Esophagus muscularis mucosa (tissue), 3 donors: ENCODE results near the gene C10orf71.

ENCODE experiments used
- CTCF ChIP-seq, 3 experiments: fragments of 200-600 bp in 2 of 3; fragments of 450-650 bp in 1 of 3; sonication (generic) in 2 of 3; IDR thresholded peaks; one replicate each; pipeline ENCODE4 v1.5.1; 2017 to 2019; ENCODE audit warnings: antibody characterized with exemption in 3 of 3, mild to moderate bottlenecking in 2 of 3, moderate library complexity in 1 of 3
- POLR2A ChIP-seq: fragments of 450-650 bp; IDR thresholded peaks from one replicate; pipeline ENCODE4 v1.6.1; 2017; ENCODE audit warnings: antibody characterized with exemption, moderate library complexity, mild to moderate bottlenecking, low read depth

GRCh38 chr10:49307921-49308320 is 9.0 kb downstream of the C10orf71 start:
- TF ChIP-seq CTCF (IDR thresholded peaks at IDR 0.05): no peak
- no peak for TF ChIP-seq POLR2A
